Loucy (cell line): ENCODE measurements around the gene SELENOO.

Source experiments
- H2AFZ ChIP-seq: fragments of 200-600 bp; sonication (generic); 2 replicates; pipeline ENCODE4 v1.6.0; 2016; ENCODE audit warnings: antibody characterized with exemption, mild to moderate bottlenecking, low read length, moderate library complexity
- H3F3A ChIP-seq: fragments of 200-600 bp; 2 replicates; pipeline ENCODE4 v1.6.0; 2016; ENCODE audit warnings: antibody characterized with exemption, low read depth, mild to moderate bottlenecking
- H3K27me3 ChIP-seq: fragments of 200-600 bp; sonication (generic); 2 replicates; pipeline ENCODE4 v1.6.1; 2014; ENCODE audit warnings: low read length, mild to moderate bottlenecking; ENCODE audit not compliant: insufficient read depth, poor library complexity, severe bottlenecking
- H3K36me3 ChIP-seq: fragments of 200-600 bp; sonication (generic); 2 replicates; pipeline ENCODE4 v1.6.1; 2016; ENCODE audit warnings: low read length; ENCODE audit not compliant: insufficient read depth
- H3K4me1 ChIP-seq: fragments of 200-600 bp; sonication (generic); 2 replicates; pipeline ENCODE4 v1.5.1; 2014; ENCODE audit warnings: low read length, mild to moderate bottlenecking; ENCODE audit not compliant: insufficient read depth, poor library complexity, severe bottlenecking
- H3K4me2 ChIP-seq: fragments of 200-600 bp; sonication (generic); 2 replicates; pipeline ENCODE4 v1.6.0; 2014; ENCODE audit warnings: antibody characterized with exemption, low read length, low read depth, mild to moderate bottlenecking; ENCODE audit not compliant: poor library complexity, severe bottlenecking
- H3K4me3 ChIP-seq: fragments of 200-600 bp; sonication (generic); 2 replicates; pipeline ENCODE4 v1.5.1; 2014; ENCODE audit warnings: low read length, mild to moderate bottlenecking, mixed read lengths; ENCODE audit not compliant: poor library complexity, severe bottlenecking
- H3K79me2 ChIP-seq: fragments of 200-600 bp; sonication (generic); 2 replicates; pipeline ENCODE4 v1.6.1; 2014; ENCODE audit warnings: low read length; ENCODE audit not compliant: insufficient read depth
- H3K9ac ChIP-seq: fragments of 200-600 bp; sonication (generic); 2 replicates; pipeline ENCODE4 v1.6.0; 2014; ENCODE audit warnings: mild to moderate bottlenecking, low read depth, low read length, moderate library complexity; ENCODE audit not compliant: poor library complexity, severe bottlenecking
- H3K9me2 ChIP-seq: fragments of 200-600 bp; sonication (generic); replicated peaks from 2 replicates; pipeline ENCODE4 v1.6.1; 2016; ENCODE audit warnings: low read depth, low read length, mixed read lengths
- H3K9me3 ChIP-seq: fragments of 200-600 bp; sonication (generic); 2 replicates; pipeline ENCODE4 v1.6.1; 2014; ENCODE audit warnings: mild to moderate bottlenecking, antibody characterized with exemption, low read length, low read depth; ENCODE audit not compliant: insufficient read depth
- H4K20me1 ChIP-seq: fragments of 200-600 bp; sonication (generic); 2 replicates; pipeline ENCODE4 v1.6.0; 2014; ENCODE audit warnings: antibody characterized with exemption, low read length, mild to moderate bottlenecking; ENCODE audit not compliant: insufficient read depth, poor library complexity, severe bottlenecking
- CTCF ChIP-seq: fragments of 200-600 bp; sonication (generic); conservative IDR thresholded peaks from 2 replicates; pipeline ENCODE4 v1.5.1; 2014; ENCODE audit warnings: mild to moderate bottlenecking, antibody characterized with exemption, low read length
- EZH2phosphoT487 ChIP-seq: fragments of 200-600 bp; IDR thresholded peaks from 2 replicates; pipeline ENCODE4 v1.6.1; 2018; ENCODE audit warnings: antibody characterized with exemption, mild to moderate bottlenecking, moderate library complexity, borderline replicate concordance

SELENOO gene

GRCh38 chr22:50216055-50216683 is 15.4 kb downstream of the SELENOO start:
- Histone ChIP-seq H3F3A (no peaks in the 10 kb centered on the region), H2AFZ (no peak overlapping the region), H3K36me3 (peaks cover 57% of the 10 kb centered on the region; the same call in 1 of the 2 replicates), H3K79me2 (no peaks in the 10 kb centered on the region), H3K4me2 (no peak overlapping the region), H3K4me1 (no peaks in the 10 kb centered on the region), H3K9me2 (no peaks in the 10 kb centered on the region), H3K9ac (no peak overlapping the region), H3K4me3 (no peak overlapping the region), H3K27me3 (no peaks in the 10 kb centered on the region), H4K20me1 (no peaks in the 10 kb centered on the region), H3K9me3 (no peaks in the 10 kb centered on the region)
- TF ChIP-seq CTCF, result no peak
- no peak for TF ChIP-seq EZH2phosphoT487

- Histone ChIP-seq H3K9me3 (no peaks in the 10 kb centered on the region), H3K4me1 (no peaks in the 10 kb centered on the region), H4K20me1 (no peaks in the 10 kb centered on the region), H3K4me2 (no peak overlapping the region), H3K36me3 (peaks cover 62% of the 10 kb centered on the region; the same call in 1 of the 2 replicates), H3K9me2 (no peaks in the 10 kb centered on the region), H2AFZ (no peak overlapping the region), H3K9ac (no peak overlapping the region), H3K4me3 (no peak overlapping the region), H3K27me3 (no peaks in the 10 kb centered on the region), H3K79me2 (no peaks in the 10 kb centered on the region), H3F3A (no peaks in the 10 kb centered on the region)
- TF ChIP-seq CTCF, result no peak
- TF ChIP-seq EZH2phosphoT487, result no peak
Observed at GRCh38 chr22:50216684-50217520, 16.1 kb downstream of the SELENOO start.

- peaks cover 67% of the 10 kb centered on the region; the same call in 1 of the 2 replicates for H3K36me3 ChIP-seq
- no peak overlapping the region for H3K4me2 ChIP-seq
- H2AFZ ChIP-seq, result no peak overlapping the region
Observed at GRCh38 chr22:50217543-50218152, 16.8 kb downstream of the SELENOO start.

More at GRCh38 chr22:50217543-50218152, 16.8 kb downstream of the SELENOO start:
- Histone ChIP-seq H3K9me2 (no peaks in the 10 kb centered on the region), H3K27me3 (no peaks in the 10 kb centered on the region), H3K79me2 (no peaks in the 10 kb centered on the region), H3K4me3 (no peak overlapping the region), H3K9me3 (no peaks in the 10 kb centered on the region), H3F3A (no peaks in the 10 kb centered on the region), H4K20me1 (no peaks in the 10 kb centered on the region), H3K4me1 (no peaks in the 10 kb centered on the region), H3K9ac (no peak overlapping the region)
- TF ChIP-seq EZH2phosphoT487 (no peak), CTCF (no peak)
